ENCODE data around the gene ARHGAP9. TPM values are rescaled to one million over a fixed set of nuclear protein-coding genes. Genes with fewer than 3 reads are reported as not detected.
"Not testable (repeated sequence)": the region's sequence is repeated elsewhere in the genome, so short reads cannot be mapped to it uniquely, and the experiment has no call there.

ARHGAP9 gene
- total RNA-seq, 2 experiments from 2014 or later, result 243 to 248 TPM

GRCh38 chr12:57515934-57516541 is 36.4 kb upstream of the ARHGAP9 start:
- CTCF ChIA-PET, result interaction anchor here (1.3 to 3.9 kb wide), 4 partner anchors 35 to 64 kb away, joined by 3 to 15 read pairs (median 8); no protein-coding TSS in a partner anchor
- Mint-ChIP-seq H3K4me3 (no peak overlapping the region), H3K36me3 (ENCODE audit: low read depth) (peaks cover 80% of the 10 kb centered on the region), H3K27ac (peak overlapping the region; percentile 13), H3K9me3 (ENCODE audit: insufficient read depth) (no peaks in the 10 kb centered on the region), H3K4me1 (ENCODE audit: low read depth) (peaks cover 32% of the 10 kb centered on the region), H3K27me3 (ENCODE audit: low read depth) (no peaks in the 10 kb centered on the region)
- ATAC-seq, result no peak
- no peak for DNase-seq
- POLR2A ChIA-PET, result interaction anchor here (1.2 to 5.2 kb wide), 2 partner anchors 10 to 37 kb away, joined by 3 to 74 read pairs; partner anchors contain the start of gene ARHGAP9

DNA sequence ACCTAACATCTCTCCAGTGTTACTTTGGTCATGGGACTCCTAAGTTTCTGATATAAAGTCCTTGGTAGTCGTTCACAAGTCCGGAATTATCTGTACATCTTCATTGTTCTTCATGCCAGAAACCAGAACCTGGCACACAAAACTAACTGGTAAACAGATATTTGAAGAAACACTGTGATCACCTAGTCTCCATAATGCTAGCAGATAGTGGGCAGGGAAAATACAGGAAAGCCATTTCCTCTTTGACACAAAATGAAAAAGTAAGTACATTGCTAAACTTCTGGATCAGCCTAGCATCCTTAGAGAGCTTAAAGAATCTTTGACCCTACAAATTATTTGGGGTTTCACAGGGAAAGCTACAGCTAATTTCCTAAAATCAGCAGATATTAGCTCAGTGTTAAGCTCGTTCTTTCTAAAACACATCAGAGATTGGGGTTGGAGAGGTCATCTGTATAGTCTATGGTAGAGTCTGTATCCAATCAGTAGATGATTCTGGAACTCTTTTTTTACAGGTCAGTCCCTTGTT is 35.8 kb upstream of the ARHGAP9 start:
- Mint-ChIP-seq H3K27ac (no peak overlapping the region), H3K4me1 (ENCODE audit: low read depth) (peaks cover 29% of the 10 kb centered on the region), H3K36me3 (ENCODE audit: low read depth) (peaks cover 80% of the 10 kb centered on the region), H3K27me3 (ENCODE audit: low read depth) (no peaks in the 10 kb centered on the region), H3K4me3 (no peak overlapping the region), H3K9me3 (ENCODE audit: insufficient read depth) (no peaks in the 10 kb centered on the region)
- ATAC-seq (no peak), DNase-seq (no peak)
- ChIA-PET POLR2A (interaction anchor here (1.2 kb wide), 1 partner anchor 10 kb away, joined by 3 read pairs; no protein-coding TSS in a partner anchor), CTCF (interaction anchor here (0.9 to 3.9 kb wide), 6 partner anchors 9 to 63 kb away, joined by 3 to 15 read pairs (median 3); no protein-coding TSS in a partner anchor)

DNA sequence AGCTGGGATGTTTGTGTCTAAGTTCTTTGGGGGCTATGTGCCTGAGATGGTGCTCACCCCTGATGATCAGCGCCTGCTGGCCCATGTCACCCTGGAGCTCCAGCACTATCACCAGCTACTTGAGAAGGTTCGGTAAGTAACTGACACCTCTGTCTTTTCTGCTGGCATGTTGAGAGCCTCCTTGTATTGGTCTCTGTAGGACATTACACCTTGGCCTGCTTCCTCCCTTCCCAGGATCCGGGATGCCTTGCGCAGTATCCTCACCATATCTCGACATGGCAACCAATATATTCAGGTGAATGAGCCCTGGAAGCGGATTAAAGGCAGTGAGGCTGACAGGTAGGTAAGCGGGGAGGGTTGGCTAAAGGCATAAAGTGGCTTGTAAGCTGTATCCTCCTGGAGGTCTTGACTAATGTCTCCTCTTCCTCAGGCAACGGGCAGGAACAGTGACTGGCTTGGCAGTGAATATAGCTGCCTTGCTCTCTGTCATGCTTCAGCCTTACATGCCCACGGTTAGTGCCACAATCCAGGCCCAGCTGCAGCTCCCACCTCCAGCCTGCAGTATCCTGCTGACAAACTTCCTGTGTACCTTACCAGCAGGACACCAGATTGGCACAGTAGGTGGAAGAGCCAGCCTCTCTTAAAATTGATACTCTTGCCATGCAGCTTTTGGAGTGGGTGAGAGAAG is 35.2 kb upstream of the ARHGAP9 start:
- Mint-ChIP-seq H3K9me3 (ENCODE audit: insufficient read depth) (no peaks in the 10 kb centered on the region), H3K27me3 (ENCODE audit: low read depth) (no peaks in the 10 kb centered on the region), H3K27ac (no peak overlapping the region), H3K36me3 (ENCODE audit: low read depth) (peaks cover 77% of the 10 kb centered on the region), H3K4me3 (no peak overlapping the region), H3K4me1 (ENCODE audit: low read depth) (peaks cover 29% of the 10 kb centered on the region)
- ATAC-seq (no peak), DNase-seq (no peak)
- CTCF ChIA-PET, result interaction anchor here (0.9 to 3.9 kb wide), 5 partner anchors 9 to 63 kb away, joined by 3 to 15 read pairs (median 3); no protein-coding TSS in a partner anchor
- POLR2A ChIA-PET, result interaction anchor here (0.8 to 1.2 kb wide), 2 partner anchors 9 to 38 kb away, joined by 3 read pairs; no protein-coding TSS in a partner anchor

GRCh38 chr12:57514246-57514645 is 34.6 kb upstream of the ARHGAP9 start:
- H3K4me3 Mint-ChIP-seq; ATAC-seq; DNase-seq; H3K9me3 Mint-ChIP-seq (ENCODE audit: insufficient read depth); H3K27ac Mint-ChIP-seq; H3K27me3 Mint-ChIP-seq (ENCODE audit: low read depth): not testable (repeated sequence)
- CTCF ChIA-PET, result interaction anchor here (0.9 to 1.4 kb wide), 4 partner anchors 10 to 55 kb away, joined by 3 to 4 read pairs (median 3); no protein-coding TSS in a partner anchor
- POLR2A ChIA-PET, result interaction anchor here (0.8 kb wide), 1 partner anchor 38 kb away, joined by 3 read pairs; no protein-coding TSS in a partner anchor
- H3K36me3 Mint-ChIP-seq (ENCODE audit: low read depth), result peaks cover 75% of the 10 kb centered on the region
- peaks cover 27% of the 10 kb centered on the region for H3K4me1 Mint-ChIP-seq (ENCODE audit: low read depth)

GRCh38 chr12:57513677-57514076 is 34.0 kb upstream of the ARHGAP9 start:
- H3K9me3 Mint-ChIP-seq (ENCODE audit: insufficient read depth); POLR2A ChIA-PET; ATAC-seq; H3K27me3 Mint-ChIP-seq (ENCODE audit: low read depth); H3K4me3 Mint-ChIP-seq; DNase-seq; H3K27ac Mint-ChIP-seq: not testable (repeated sequence)
- Mint-ChIP-seq H3K4me1 (ENCODE audit: low read depth) (peaks cover 22% of the 10 kb centered on the region), H3K36me3 (ENCODE audit: low read depth) (peaks cover 74% of the 10 kb centered on the region)
- CTCF ChIA-PET, result interaction anchor here (1.4 to 1.7 kb wide), 2 partner anchors 17 to 55 kb away, joined by 3 to 4 read pairs; no protein-coding TSS in a partner anchor

GRCh38 chr12:57513266-57513665 is 33.6 kb upstream of the ARHGAP9 start:
- H3K4me1 Mint-ChIP-seq (ENCODE audit: low read depth), result peaks cover 18% of the 10 kb centered on the region
- POLR2A ChIA-PET, result no interaction called here
- H3K27ac Mint-ChIP-seq, result peak overlapping the region; percentile 62
- DNase-seq, result no peak
- H3K36me3 Mint-ChIP-seq (ENCODE audit: low read depth), result peaks cover 70% of the 10 kb centered on the region
- CTCF ChIA-PET, result interaction anchor here (1.2 to 1.7 kb wide), 3 partner anchors 16 to 80 kb away, joined by 3 to 4 read pairs (median 3); no protein-coding TSS in a partner anchor
- no peaks in the 10 kb centered on the region for H3K9me3 Mint-ChIP-seq (ENCODE audit: insufficient read depth)
- no peak for ATAC-seq
- H3K27me3 Mint-ChIP-seq (ENCODE audit: low read depth), result no peaks in the 10 kb centered on the region
- no peak overlapping the region for H3K4me3 Mint-ChIP-seq

DNA sequence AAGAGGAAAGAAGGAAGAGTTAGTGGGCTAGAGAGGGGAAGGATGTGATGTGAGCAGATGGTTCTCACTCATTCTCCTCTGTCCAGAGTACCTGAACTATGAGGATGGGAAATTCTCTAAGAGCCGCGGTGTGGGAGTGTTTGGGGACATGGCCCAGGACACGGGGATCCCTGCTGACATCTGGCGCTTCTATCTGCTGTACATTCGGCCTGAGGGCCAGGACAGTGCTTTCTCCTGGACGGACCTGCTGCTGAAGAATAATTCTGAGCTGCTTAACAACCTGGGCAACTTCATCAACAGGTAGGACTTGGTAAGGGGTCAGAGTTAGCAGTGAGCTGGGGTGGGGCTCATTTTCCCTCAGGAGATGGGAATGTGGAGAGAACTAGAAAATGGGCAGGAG is 33.0 kb upstream of the ARHGAP9 start:
- Mint-ChIP-seq H3K27me3 (ENCODE audit: low read depth) (no peaks in the 10 kb centered on the region), H3K4me1 (ENCODE audit: low read depth) (peaks cover 14% of the 10 kb centered on the region), H3K4me3 (no peak overlapping the region), H3K36me3 (ENCODE audit: low read depth) (peaks cover 69% of the 10 kb centered on the region), H3K27ac (peak overlapping the region; percentile 62), H3K9me3 (ENCODE audit: insufficient read depth) (no peaks in the 10 kb centered on the region)
- CTCF ChIA-PET, result interaction anchor here (1.2 to 1.7 kb wide), 3 partner anchors 15 to 80 kb away, joined by 3 to 4 read pairs (median 3); no protein-coding TSS in a partner anchor
- ATAC-seq (no peak), DNase-seq (no peak)
- POLR2A ChIA-PET, result interaction anchor here (1.0 kb wide), 1 partner anchor 434 kb away, joined by 6 read pairs; no protein-coding TSS in a partner anchor

DNA sequence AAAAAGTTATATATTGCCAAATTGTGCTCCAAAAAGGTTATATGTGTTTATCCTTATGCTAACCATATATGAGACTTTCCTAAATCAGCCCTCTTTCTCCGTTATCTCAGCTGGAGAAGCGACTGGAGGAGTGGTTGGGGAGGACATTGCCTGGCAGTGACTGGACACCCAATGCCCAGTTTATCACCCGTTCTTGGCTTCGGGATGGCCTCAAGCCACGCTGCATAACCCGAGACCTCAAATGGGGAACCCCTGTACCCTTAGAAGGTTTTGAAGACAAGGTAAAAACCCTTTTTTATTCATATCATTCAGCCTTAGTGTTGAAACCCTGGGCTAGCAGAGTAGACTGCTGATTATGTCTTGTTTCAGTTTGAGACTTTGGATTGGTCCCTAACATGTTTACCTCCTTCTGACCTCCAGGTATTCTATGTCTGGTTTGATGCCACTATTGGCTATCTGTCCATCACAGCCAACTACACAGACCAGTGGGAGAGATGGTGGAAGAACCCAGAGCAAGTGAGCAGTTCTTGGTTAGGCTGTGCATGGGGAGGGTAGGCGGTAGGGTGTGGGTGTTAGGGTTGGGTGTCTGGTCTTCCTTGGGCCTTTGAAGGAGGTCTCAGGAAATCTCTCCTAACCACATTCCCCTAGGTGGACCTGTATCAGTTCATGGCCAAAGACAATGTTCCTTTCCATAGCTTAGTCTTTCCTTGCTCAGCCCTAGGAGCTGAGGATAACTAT is 32.1 kb upstream of the ARHGAP9 start:
- Mint-ChIP-seq H3K36me3 (ENCODE audit: low read depth) (peaks cover 60% of the 10 kb centered on the region), H3K9me3 (ENCODE audit: insufficient read depth) (no peaks in the 10 kb centered on the region), H3K27me3 (ENCODE audit: low read depth) (no peaks in the 10 kb centered on the region), H3K4me1 (ENCODE audit: low read depth) (peaks cover 6% of the 10 kb centered on the region), H3K27ac (peak overlapping the region; percentile 62), H3K4me3 (no peak overlapping the region)
- DNase-seq (no peak), ATAC-seq (no peak)
- ChIA-PET POLR2A (interaction anchor here (1.0 kb wide), 1 partner anchor 433 kb away, joined by 6 read pairs; no protein-coding TSS in a partner anchor), CTCF (interaction anchor here (0.7 to 1.2 kb wide), 3 partner anchors 9 to 81 kb away, joined by 3 read pairs; no protein-coding TSS in a partner anchor)

- H3K27ac Mint-ChIP-seq, result peak overlapping the region; percentile 25
- ATAC-seq (no peak), DNase-seq (no peak)
- no peak overlapping the region for H3K4me3 Mint-ChIP-seq
- ChIA-PET CTCF (interaction anchor here (0.7 to 1.2 kb wide), 2 partner anchors 11 to 48 kb away, joined by 3 read pairs; no protein-coding TSS in a partner anchor), POLR2A (no interaction called here)
- H3K36me3 Mint-ChIP-seq (ENCODE audit: low read depth), result peaks cover 58% of the 10 kb centered on the region
- peaks cover 5% of the 10 kb centered on the region for H3K4me1 Mint-ChIP-seq (ENCODE audit: low read depth)
- H3K9me3 Mint-ChIP-seq (ENCODE audit: insufficient read depth), result no peaks in the 10 kb centered on the region
- H3K27me3 Mint-ChIP-seq (ENCODE audit: low read depth), result no peaks in the 10 kb centered on the region
These were observed 31.5 kb upstream of the ARHGAP9 start for GRCh38 chr12:57511161-57511560.

GRCh38 chr12:57507796-57508195 is 28.1 kb upstream of the ARHGAP9 start:
- peaks cover 52% of the 10 kb centered on the region for H3K36me3 Mint-ChIP-seq (ENCODE audit: low read depth)
- H3K27me3 Mint-ChIP-seq (ENCODE audit: low read depth); H3K4me3 Mint-ChIP-seq; DNase-seq; H3K27ac Mint-ChIP-seq; CTCF ChIA-PET; ATAC-seq; POLR2A ChIA-PET; H3K9me3 Mint-ChIP-seq (ENCODE audit: insufficient read depth); H3K4me1 Mint-ChIP-seq (ENCODE audit: low read depth): not testable (repeated sequence)

- H3K27me3 Mint-ChIP-seq (ENCODE audit: low read depth); H3K9me3 Mint-ChIP-seq (ENCODE audit: insufficient read depth); DNase-seq; H3K4me3 Mint-ChIP-seq; POLR2A ChIA-PET; H3K4me1 Mint-ChIP-seq (ENCODE audit: low read depth); H3K27ac Mint-ChIP-seq; CTCF ChIA-PET; ATAC-seq: not testable (repeated sequence)
- H3K36me3 Mint-ChIP-seq (ENCODE audit: low read depth), result peaks cover 48% of the 10 kb centered on the region
These were observed 26.9 kb upstream of the ARHGAP9 start for GRCh38 chr12:57506541-57506940.

Measured in activated CD8-positive, alpha-beta T cell treated with anti-CD3 and anti-CD28 coated beads, Interleukin-2, amount 10 ng/mL, durations not matched to agents 7 days and 5 days (primary cell).